ENCODE results near the gene TTL.
A peak's percentile ranks its signal among the peaks of the same experiment; 100 is the strongest.
"Not testable (repeated sequence)": the region's sequence is repeated elsewhere in the genome, so short reads cannot be mapped to it uniquely, and the experiment has no call there.

TTL gene

GRCh38 chr2:112481528-112482233 lies at the start of gene TTL:
Gene TTL, plus strand, starts transcription at chr2:112482156. Its CDS starts 189 bp downstream, at chr2:112482345.
- DNase-seq, result peak; percentile 79

GRCh38 chr2:112432390-112432734 lies 49.6 kb upstream of the TTL start:
- DNase-seq, result not testable (repeated sequence)

- DNase-seq, result peak; percentile 35
Observed at GRCh38 chr2:112432735-112433479, 49.0 kb upstream of the TTL start.

GRCh38 chr2:112433480-112433879 lies 48.5 kb upstream of the TTL start, which contains the start of gene RGPD8:
Gene RGPD8, minus strand, starts transcription at chr2:112433645. Its CDS starts 192 bp downstream, at chr2:112433453.
- DNase-seq, result peak; percentile 92

GRCh38 chr2:112433932-112434730 lies 47.8 kb upstream of the TTL start:
- no peak for DNase-seq

GRCh38 chr2:112434890-112435715 lies 46.9 kb upstream of the TTL start:
- DNase-seq, result not testable (repeated sequence)

GRCh38 chr2:112435716-112436431 lies 46.1 kb upstream of the TTL start:
- DNase-seq, result not testable (repeated sequence)

- DNase-seq, result not testable (repeated sequence)
Observed at GRCh38 chr2:112436993-112437392, 45.0 kb upstream of the TTL start.

- not testable (repeated sequence) for DNase-seq
Observed at GRCh38 chr2:112437405-112437831, 44.5 kb upstream of the TTL start.

GRCh38 chr2:112438603-112439261 lies 43.2 kb upstream of the TTL start:
- DNase-seq, result not testable (repeated sequence)

- DNase-seq, result not testable (repeated sequence)
Observed at GRCh38 chr2:112444256-112444655, 37.7 kb upstream of the TTL start.

- DNase-seq, result no peak
Observed at GRCh38 chr2:112449854-112450253, 32.1 kb upstream of the TTL start.

- no peak for DNase-seq
Observed at GRCh38 chr2:112451317-112451716, 30.6 kb upstream of the TTL start.

- DNase-seq, result no peak
Observed at GRCh38 chr2:112454586-112454985, 27.4 kb upstream of the TTL start.

GRCh38 chr2:112459372-112459771 lies 22.6 kb upstream of the TTL start:
- no peak for DNase-seq

- DNase-seq, result no peak
Observed at GRCh38 chr2:112462178-112462577, 19.8 kb upstream of the TTL start.

GRCh38 chr2:112463256-112463655 lies 18.7 kb upstream of the TTL start:
- no peak for DNase-seq

GRCh38 chr2:112465382-112465781 lies 16.6 kb upstream of the TTL start:
- no peak for DNase-seq

- DNase-seq, result no peak
Observed at GRCh38 chr2:112472547-112473263, 9.3 kb upstream of the TTL start.

GRCh38 chr2:112474844-112475486 lies 7.0 kb upstream of the TTL start:
- DNase-seq, result no peak
